AG04450 (cell line): ENCODE results near the gene DNLZ. TPM values are rescaled to one million over a fixed set of nuclear protein-coding genes. Genes with fewer than 3 reads are reported as not detected.

Experiments used
- CTCF ChIA-PET: fragments of 300-600, 350-600 bp; formaldehyde crosslinking; extraction: SDS; loops from one replicate; lab custom pipeline; 2022; ENCODE audit warnings: antibody characterized with exemption, inconsistent platforms; lab: Charles Lee
- POLR2A ChIA-PET: fragments of 350-600 bp; formaldehyde crosslinking; extraction: SDS; loops from one replicate; lab custom pipeline; 2021; ENCODE audit warnings: antibody characterized with exemption, inconsistent platforms; lab: Yijun Ruan, JAX
- DNase-seq: peaks from one replicate; pipeline ENCODE4 v3.0.0-alpha.2; 2011; ENCODE audit warnings: low read depth, low spot score
- H3K27ac ChIP-seq: one replicate; pipeline ENCODE4 v1.5.1; 2012; ENCODE audit warnings: low read depth, low read length, control low read depth
- H3K27me3 ChIP-seq: one replicate; pipeline ENCODE4 v1.6.0; 2012; ENCODE audit warnings: low read length; ENCODE audit not compliant: control insufficient read depth, insufficient read depth
- H3K4me3 ChIP-seq: 2 replicates; pipeline ENCODE4 v1.5.1; 2011; ENCODE audit warnings: mild to moderate bottlenecking, low read depth, low read length, control low read depth
- H3K9me3 ChIP-seq: 2 replicates; pipeline ENCODE4 v1.5.1; 2012; ENCODE audit warnings: low read length; ENCODE audit not compliant: control insufficient read depth, insufficient read depth
- polyA plus RNA-seq: library from polyadenylated mRNA; depleted of rRNA; stranded (reverse); fragments of >200 nt; gene quantifications from 2 replicates; pipeline ENCODE4 v1.2.3, GENCODE V29; 2011
- TF ChIP-seq, protein P1 (sequence below): IDR thresholded peaks from 2 replicates; pipeline ENCODE4 v1.5.1; 2011; ENCODE audit warnings: low read depth, low read length, control low read depth, inconsistent platforms

The DNLZ gene
- polyA plus RNA-seq, 1 experiment, result 3.7 TPM

DNA sequence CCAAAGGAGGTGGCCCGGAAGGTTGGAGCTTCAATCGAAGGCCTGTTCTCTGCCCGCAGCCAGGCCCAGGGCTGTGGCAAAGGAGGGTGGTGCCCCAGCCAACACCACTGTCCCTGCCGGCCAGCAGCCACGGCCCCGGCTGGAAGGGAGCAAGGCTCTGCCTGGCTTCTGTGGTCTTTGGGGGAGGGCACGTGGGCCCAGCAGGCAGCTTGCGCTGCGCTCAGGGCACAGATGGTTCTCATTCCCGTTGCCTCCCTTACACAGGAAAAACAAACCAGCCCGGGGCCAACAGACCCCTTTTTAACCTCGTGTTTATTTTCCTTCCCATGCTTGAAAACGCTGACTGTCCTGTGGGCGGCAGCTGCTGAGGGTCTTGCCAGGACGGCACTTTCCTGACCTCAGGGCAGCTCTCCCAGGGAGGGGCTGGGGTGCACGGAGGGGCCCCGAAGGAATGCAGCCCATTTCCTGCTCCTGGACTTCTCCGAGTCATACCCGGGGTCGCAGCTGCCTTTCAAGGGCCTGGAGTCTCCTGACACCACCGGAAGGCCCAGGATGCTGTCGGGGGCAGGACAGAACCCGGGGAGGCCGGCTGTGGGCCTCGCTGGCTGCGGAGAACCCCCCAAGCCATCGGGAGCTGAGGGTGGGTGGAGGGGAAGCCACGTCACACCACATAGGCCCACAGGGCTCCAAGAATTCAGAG lies 37.3 kb downstream of the DNLZ start:
- H3K4me3 ChIP-seq, result peak overlapping the region; percentile 31
- ChIA-PET POLR2A (interaction anchor here (0.6 to 2.0 kb wide), 7 partner anchors 10 to 401 kb away, joined by 3 to 15 read pairs (median 4); partner anchors contain the start of gene DNLZ), CTCF (interaction anchor here (1.1 kb wide), 1 partner anchor 13 kb away, joined by 4 read pairs; no protein-coding TSS in a partner anchor)
- peak; percentile 90 for DNase-seq
- H3K27me3 ChIP-seq, result no peaks in the 10 kb centered on the region
- H3K9me3 ChIP-seq, result peaks cover 18% of the 10 kb centered on the region
- TF ChIP-seq, protein P1, sequence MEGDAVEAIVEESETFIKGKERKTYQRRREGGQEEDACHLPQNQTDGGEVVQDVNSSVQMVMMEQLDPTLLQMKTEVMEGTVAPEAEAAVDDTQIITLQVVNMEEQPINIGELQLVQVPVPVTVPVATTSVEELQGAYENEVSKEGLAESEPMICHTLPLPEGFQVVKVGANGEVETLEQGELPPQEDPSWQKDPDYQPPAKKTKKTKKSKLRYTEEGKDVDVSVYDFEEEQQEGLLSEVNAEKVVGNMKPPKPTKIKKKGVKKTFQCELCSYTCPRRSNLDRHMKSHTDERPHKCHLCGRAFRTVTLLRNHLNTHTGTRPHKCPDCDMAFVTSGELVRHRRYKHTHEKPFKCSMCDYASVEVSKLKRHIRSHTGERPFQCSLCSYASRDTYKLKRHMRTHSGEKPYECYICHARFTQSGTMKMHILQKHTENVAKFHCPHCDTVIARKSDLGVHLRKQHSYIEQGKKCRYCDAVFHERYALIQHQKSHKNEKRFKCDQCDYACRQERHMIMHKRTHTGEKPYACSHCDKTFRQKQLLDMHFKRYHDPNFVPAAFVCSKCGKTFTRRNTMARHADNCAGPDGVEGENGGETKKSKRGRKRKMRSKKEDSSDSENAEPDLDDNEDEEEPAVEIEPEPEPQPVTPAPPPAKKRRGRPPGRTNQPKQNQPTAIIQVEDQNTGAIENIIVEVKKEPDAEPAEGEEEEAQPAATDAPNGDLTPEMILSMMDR, result no peak; the same call in 1 of the 2 replicates
- H3K27ac ChIP-seq, result peak overlapping the region; percentile 100

DNA sequence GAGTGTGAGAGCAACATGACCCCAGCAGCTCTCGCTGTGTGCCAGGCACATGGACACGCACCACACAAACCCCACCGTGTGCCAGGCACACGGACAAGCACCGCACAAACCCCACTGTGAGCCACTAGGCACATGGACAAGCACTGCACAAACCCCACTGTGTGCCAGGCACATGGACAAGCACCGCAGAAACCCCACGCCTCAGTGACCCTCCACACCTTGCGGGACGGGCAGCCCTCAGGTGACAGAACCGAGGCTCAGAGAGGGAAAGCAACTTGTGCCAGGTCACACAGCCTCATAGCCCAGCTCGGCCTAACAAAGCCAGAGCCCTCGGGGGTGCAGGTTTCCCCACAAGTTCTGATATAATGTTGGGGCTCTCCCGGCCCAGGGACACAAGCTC lies 38.2 kb downstream of the DNLZ start:
- TF ChIP-seq, protein P1, result no peak
- Histone ChIP-seq H3K9me3 (peaks cover 18% of the 10 kb centered on the region), H3K27me3 (no peaks in the 10 kb centered on the region), H3K27ac (peak overlapping the region; percentile 100), H3K4me3 (no peak overlapping the region)
- CTCF ChIA-PET, result interaction anchor here (0.5 to 1.1 kb wide), 2 partner anchors 12 to 722 kb away, joined by 4 to 5 read pairs; no protein-coding TSS in a partner anchor
- no peak for DNase-seq
- POLR2A ChIA-PET, result interaction anchor here (1.6 to 1.9 kb wide), 2 partner anchors 11 to 37 kb away, joined by 10 to 15 read pairs; partner anchors contain the start of gene DNLZ

DNA sequence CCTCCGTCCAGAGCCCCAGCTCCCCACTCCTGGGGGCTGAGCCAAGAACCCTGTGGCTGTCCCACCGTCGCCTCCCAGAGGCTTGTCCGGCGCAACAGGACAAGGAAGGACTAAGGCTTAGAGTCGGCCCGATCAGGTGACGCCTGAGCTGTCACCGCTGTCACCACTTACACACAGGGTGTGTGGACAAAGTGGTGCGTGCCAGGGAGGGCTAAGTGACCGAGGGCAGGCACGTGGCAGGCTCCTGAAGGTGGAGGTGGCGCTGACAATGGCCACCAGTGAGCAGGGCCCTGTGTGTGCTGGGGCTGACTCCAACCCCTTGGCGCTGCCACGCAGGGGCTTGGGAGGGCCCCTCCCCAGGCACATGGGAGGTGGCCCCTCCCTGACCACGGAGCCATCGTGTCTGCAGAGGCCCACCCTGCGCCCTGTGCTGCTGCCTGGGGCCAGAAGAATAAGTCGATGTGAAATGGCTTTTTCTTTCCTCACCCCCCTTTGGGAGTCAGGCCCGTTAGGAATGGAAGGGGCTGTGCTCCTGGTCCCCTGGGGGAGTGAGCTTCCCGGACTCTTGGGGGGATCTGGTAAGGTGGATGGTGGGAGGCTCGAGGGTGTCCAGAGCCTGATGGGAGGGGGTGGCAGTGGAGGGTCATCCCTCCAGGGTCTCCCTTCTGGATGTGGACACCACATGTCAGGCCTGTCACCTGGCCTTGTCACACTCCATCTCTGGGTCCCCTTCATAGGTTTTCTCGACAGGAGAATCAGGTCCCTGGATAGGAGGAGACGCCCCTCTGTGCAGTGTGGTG lies 38.8 kb downstream of the DNLZ start:
- H3K27ac ChIP-seq, result no peak overlapping the region
- no peak overlapping the region for H3K4me3 ChIP-seq

DNA sequence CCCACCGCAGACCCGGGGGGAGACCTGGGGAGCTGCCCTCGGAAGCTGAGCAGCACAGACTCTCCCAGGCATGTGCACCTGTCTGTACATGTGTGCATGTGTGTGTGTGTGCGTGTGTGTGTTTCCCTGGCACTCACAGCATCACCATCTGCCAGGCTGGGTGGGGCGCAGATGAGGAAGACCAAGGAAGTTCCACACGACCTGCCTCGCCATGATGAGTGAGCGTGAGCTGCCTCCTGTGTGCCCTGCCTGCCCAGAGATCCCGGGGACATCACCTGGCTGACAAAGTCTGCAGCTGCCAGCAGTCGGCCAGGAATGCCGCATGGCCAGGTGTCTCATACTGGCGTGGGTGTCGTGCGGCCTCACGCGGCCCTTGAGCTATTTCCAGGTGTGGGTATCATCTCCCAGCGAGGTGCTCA lies 40.2 kb downstream of the DNLZ start:
- no peak overlapping the region for H3K27ac ChIP-seq
- ChIA-PET POLR2A (interaction anchor here (0.9 kb wide), 1 partner anchor 22 kb away, joined by 4 read pairs; no protein-coding TSS in a partner anchor), CTCF (interaction anchor here (0.8 to 1.6 kb wide), 4 partner anchors 11 to 62 kb away, joined by 3 to 9 read pairs (median 4); no protein-coding TSS in a partner anchor)
- H3K27me3 ChIP-seq, result no peaks in the 10 kb centered on the region
- H3K4me3 ChIP-seq, result no peak overlapping the region
- no peak for DNase-seq
- H3K9me3 ChIP-seq, result peaks cover 15% of the 10 kb centered on the region
- TF ChIP-seq, protein P1, result no peak

More for the DNA sequence above, 38.8 kb downstream of the DNLZ start:
- CTCF ChIA-PET, result interaction anchor here (0.5 to 1.5 kb wide), 4 partner anchors 13 to 721 kb away, joined by 3 to 5 read pairs (median 4); no protein-coding TSS in a partner anchor
- POLR2A ChIA-PET, result no interaction called here
- no peak for DNase-seq
- Histone ChIP-seq H3K9me3 (peaks cover 18% of the 10 kb centered on the region), H3K27me3 (no peaks in the 10 kb centered on the region)
- TF ChIP-seq, protein P1, result 0 out of 2 replicates have a peak, but pooled peaks have one; percentile 4
